T47D (cell line): ENCODE results near the gene ACBD3.

Experiments
- DNase-seq, 2 experiments: peaks; one replicate each; pipeline versions ENCODE4 v3.0.0 to v3.0.0-alpha.2; 2011 to 2012; ENCODE audit warnings: low read depth in 1 of 2, low spot score in 1 of 2
- JUND ChIP-seq: IDR thresholded peaks from 2 replicates; pipeline ENCODE4 v1.6.1; 2012; ENCODE audit warnings: low read depth
- in situ Hi-C: cut with HindIII; loops from 2 replicates; pipeline ENCODE4 v1.10.0; 2016; ENCODE audit warnings: low sequenced_read_pairs, low pct_unique_long_range_greater_than_20kb

ACBD3 gene

DNA sequence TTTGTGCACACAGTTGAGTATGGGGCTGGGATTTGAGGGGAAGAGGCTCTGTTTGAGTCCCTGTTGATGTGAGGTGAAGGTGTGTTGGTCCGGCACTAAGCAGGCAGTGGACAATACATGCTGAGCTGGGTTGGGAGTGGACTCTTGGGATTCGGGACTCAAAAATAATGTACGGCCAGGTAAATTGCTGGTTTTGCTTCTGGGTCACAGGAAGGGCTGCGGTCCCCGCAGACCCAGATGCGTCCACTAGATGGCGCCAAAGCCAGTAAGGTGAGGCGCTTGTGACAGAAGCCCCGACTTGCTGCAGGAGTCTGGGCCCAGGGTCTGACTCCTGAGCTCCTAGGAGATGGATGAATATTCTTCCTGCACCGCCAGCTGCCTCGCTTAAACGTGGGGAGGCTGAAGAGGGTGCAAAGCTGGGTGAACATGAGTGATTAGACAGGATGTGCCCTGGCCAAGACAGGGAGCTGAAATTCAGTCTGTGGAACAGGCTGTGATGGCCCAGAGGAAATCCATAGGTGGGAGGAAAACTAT, 61.4 kb downstream of the ACBD3 start:
- in situ Hi-C loops: no loop called here
- no peak for TF ChIP-seq JUND
- peak; percentile 90 to 92 for DNase-seq

DNA sequence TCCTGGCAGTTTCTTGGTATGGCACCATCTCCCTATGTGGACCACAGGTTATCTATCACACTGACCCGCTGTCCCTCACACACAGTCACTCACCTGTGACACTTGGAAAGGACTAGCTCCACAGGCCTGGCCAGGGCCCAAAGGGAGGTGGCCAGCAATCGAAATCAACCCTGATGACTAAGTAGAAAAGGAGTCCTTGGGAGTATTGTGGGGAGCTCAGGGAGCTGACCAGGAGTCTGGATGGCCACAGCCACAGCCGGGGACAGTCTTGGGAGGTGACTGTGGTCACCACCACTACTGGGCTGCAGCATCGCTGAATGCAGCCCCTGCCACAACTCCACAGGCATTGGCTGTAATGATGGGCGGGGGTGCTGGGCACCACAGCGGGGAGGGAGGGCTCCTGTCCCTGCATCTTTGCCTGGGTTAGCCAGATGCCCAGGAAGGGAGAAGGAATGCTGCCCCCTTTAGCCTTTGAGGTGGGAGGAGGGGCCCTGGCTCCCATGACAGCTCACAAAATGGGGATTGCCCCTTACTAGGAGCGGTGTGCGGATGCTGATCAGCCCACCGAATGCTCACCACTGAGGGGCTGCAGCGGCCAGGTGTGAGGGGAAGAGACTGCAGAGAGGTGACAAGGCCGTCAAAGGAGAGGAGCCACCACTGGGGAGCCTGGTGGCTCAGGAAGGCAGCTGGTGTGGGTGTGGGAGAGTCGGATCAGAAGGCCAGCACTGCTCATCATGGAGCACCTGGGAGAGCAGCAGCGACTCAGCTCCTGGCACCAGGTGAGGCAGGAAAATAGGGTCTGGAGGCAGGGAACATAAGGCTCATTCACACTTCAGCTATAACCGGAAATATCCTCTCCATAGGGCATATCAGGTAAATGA, 62.7 kb downstream of the ACBD3 start:
- DNase-seq: no peak
- no peak for TF ChIP-seq JUND
- in situ Hi-C loops: no loop called here

- TF ChIP-seq JUND: no peak
These were observed 63.4 kb downstream of the ACBD3 start for GRCh38 chr1:226123212-226123560.

DNA sequence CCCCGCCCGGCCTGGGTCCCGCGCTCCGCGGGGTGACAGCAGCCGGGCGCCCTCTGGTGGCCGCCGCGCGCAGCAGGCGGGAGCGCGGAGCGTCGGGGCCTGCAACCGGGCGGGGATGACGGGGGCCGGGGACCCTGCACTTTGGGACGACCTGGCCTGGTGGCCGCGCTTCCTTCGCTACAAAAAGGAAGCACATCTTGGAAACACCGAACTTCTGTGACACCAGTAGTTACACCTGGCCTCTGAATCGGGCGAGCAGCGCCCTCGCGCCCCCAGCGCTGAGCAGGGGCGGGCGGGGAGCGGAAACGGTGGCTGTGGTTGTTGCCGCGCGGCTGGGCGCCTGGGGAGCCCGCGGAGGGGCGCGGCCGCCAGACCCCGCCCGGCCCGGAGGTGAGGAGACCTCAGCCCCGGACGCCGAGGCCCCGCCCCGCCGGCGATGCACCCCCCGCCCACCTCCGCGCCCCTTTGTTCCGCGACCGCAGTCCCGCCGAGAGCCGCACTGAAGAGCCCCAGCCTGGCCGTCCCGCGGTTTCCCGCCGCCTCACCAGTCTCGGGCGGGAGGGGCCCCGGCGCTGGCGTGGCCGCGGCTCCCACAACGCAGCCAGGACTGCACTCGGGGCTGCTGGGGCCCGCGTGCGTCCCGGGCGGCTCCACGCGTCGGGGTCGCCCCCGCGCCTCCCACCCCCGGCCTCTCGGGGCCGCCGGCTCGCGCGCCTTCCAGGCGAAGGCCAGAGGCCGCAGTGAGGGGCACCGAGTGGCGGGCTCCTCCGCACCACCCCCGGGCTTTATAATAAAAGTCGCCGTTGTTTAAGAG, 64.7 kb downstream of the ACBD3 start:
- DNase-seq: peak; percentile 69 to 96
- TF ChIP-seq JUND: no peak
- in situ Hi-C loops: no loop called here

More at GRCh38 chr1:226123212-226123560, 63.4 kb downstream of the ACBD3 start:
- in situ Hi-C loops: no loop called here
- DNase-seq: no peak

- in situ Hi-C loops: no loop called here
- TF ChIP-seq JUND: no peak
- no peak for DNase-seq
These were observed 65.4 kb downstream of the ACBD3 start for GRCh38 chr1:226121049-226121586.

- DNase-seq: no peak
- in situ Hi-C loops: no loop called here
- no peak for TF ChIP-seq JUND
These were observed 66.1 kb downstream of the ACBD3 start for GRCh38 chr1:226120398-226120797.

DNA sequence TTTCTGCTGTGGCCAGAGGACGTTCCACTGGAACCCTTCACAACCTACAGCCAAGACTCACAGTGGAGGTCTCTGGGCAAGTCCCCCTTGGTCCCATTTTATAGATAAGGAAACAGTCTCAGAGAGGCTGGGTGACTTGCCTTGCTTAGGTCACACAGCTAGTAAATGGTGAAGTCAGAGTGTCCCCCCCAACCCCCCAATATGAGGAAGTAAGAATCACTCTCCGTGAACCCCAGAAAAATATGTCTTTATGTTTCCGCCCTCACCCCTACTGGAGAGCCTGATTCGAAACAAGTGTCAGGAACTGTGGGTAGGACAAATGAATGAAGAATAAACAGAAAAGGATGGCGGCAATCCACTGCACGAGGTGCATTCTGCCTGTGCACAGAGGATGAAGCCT, 67.4 kb downstream of the ACBD3 start:
- TF ChIP-seq JUND: no peak
- in situ Hi-C loops: no loop called here
- no peak for DNase-seq

DNA sequence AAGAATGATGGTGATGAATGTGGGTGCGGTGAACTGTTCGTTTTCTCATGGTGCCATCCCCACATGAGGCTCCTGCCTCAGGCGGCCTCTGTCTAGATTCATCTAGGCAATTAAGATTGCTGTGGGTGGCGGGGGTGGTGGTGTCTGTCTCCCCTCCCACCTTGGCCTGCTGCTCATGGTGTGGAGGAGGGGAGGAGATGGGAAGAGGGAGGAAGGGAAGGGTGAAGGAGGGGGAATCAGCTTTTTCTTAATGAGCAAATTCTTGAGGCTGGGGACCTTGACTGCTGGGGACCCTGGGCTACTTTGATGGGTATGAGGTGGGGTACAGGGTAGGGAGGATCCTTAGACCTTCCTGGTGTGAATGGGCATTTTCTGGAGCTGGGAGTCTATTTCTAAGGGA, 68.2 kb downstream of the ACBD3 start:
- no peak for TF ChIP-seq JUND
- DNase-seq: no peak
- in situ Hi-C loops: no loop called here

DNA sequence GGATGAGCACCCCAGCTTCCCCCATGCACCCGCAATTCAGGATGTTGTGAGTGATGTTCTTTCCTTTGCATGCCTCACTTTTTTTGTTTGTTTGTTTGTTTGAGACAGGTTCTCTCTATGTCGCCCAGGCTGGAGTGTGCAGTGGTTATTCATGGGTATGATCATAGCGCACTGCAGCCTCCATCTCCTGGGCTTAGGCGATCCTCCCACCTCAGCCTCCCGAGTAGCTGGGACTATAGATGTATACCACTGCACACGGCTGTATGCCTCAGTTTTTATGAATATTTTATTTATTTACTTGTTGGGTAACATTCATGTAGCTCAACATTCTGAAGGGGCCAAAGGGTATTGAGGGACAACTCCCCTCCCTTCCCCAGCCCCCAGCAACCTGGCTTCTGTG, 69.2 kb downstream of the ACBD3 start:
- in situ Hi-C loops: no loop called here
- no peak for DNase-seq
- TF ChIP-seq JUND: no peak

DNA sequence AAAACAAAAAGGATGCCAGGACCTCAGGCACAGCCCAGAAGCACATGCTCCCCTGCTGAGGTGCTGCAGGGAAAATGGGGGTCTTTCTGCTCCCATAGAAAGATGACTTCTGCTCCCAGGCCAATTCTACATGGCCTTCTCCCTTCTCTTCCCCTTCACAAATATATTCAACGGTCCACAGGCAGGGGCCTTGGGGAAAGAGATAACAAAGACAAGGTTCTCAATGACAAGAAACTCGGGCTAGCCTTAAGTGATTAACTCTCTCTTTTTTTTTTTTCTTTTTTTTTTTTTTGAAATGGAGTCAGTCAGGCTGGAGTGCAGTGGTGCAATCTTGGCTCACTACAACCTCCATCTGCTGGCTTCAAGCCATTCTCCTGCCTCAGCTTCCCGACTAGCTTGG, 69.9 kb downstream of the ACBD3 start:
- TF ChIP-seq JUND: no peak
- no peak for DNase-seq
- in situ Hi-C loops: no loop called here

- no peak for TF ChIP-seq JUND
- in situ Hi-C loops: no loop called here
- DNase-seq: no peak
These were observed 73.9 kb downstream of the ACBD3 start for GRCh38 chr1:226112626-226113025.

GRCh38 chr1:226111883-226112261, 74.7 kb downstream of the ACBD3 start:
- no peak for DNase-seq
- in situ Hi-C loops: no loop called here
- no peak for TF ChIP-seq JUND
